HCT116 (cell line): ENCODE results near the gene ATP13A3.

Experiments
- EZH2 ChIP-seq: fragments of 200-600 bp; sonication (generic); IDR thresholded peaks from 2 replicates; pipeline ENCODE4 v1.6.1; 2017; ENCODE audit warnings: antibody characterized with exemption, mixed run types
- EZH2phosphoT487 ChIP-seq: fragments of 200-600 bp; IDR thresholded peaks from 2 replicates; pipeline ENCODE4 v1.6.1; 2018; ENCODE audit warnings: antibody characterized with exemption, borderline replicate concordance
- JUND ChIP-seq: IDR thresholded peaks from 2 replicates; pipeline ENCODE4 v1.6.1; 2012
- POLR2A ChIP-seq: IDR thresholded peaks from 2 replicates; pipeline ENCODE4 v1.7.0; 2011; ENCODE audit warnings: borderline replicate concordance; ENCODE audit not compliant: insufficient read depth, insufficient read length; ENCODE audit errors: extremely low read depth
- POLR2AphosphoS5 ChIP-seq: IDR thresholded peaks from 2 replicates; pipeline ENCODE4 v1.6.1; 2011; ENCODE audit warnings: mild to moderate bottlenecking, low read depth, low read length, moderate library complexity
- RAD21 ChIP-seq: IDR thresholded peaks from 2 replicates; pipeline ENCODE4 v1.6.1; 2012; ENCODE audit warnings: low read depth, mild to moderate bottlenecking
- SIN3A ChIP-seq: IDR thresholded peaks from 2 replicates; pipeline ENCODE4 v1.6.1; 2012; ENCODE audit warnings: low read depth
- SP1 ChIP-seq: IDR thresholded peaks from 2 replicates; pipeline ENCODE4 v1.6.1; 2012; ENCODE audit warnings: low read depth
- TCF7L2 ChIP-seq: IDR thresholded peaks from 2 replicates; pipeline ENCODE4 v1.7.0; 2011; ENCODE audit warnings: borderline replicate concordance, inconsistent platforms; ENCODE audit not compliant: insufficient read depth, insufficient read length; ENCODE audit errors: extremely low read depth
- YY1 ChIP-seq: IDR thresholded peaks from 2 replicates; pipeline ENCODE4 v1.6.1; 2011; ENCODE audit warnings: low read length, low read depth, moderate library complexity, mild to moderate bottlenecking; ENCODE audit not compliant: insufficient replicate concordance; ENCODE audit errors: extremely low read depth
- ZNF274 ChIP-seq: fragments of 200-500 bp; sonication (Bioruptor generic); IDR thresholded peaks from 2 replicates; pipeline ENCODE4 v1.6.1; 2014; ENCODE audit warnings: mild to moderate bottlenecking, low read depth, low read length, inconsistent platforms
- TF ChIP-seq, protein P1 (sequence below), 3 experiments: fragments of 200-600 bp in 1 of 3; sonication (generic) in 1 of 3; IDR thresholded peaks in 2 of 3; conservative IDR thresholded peaks in 1 of 3; 2 replicates each; pipeline ENCODE4 v1.5.1; 2012 to 2017; ENCODE audit warnings: low read depth in 2 of 3, low read length in 2 of 3, antibody characterized with exemption in 1 of 3, borderline replicate concordance in 1 of 3, control low read depth in 1 of 3, mild to moderate bottlenecking in 1 of 3, mixed read lengths in 1 of 3, mixed run types in 1 of 3, moderate library complexity in 1 of 3; ENCODE audit not compliant: insufficient read depth in 1 of 3
- TF ChIP-seq, protein P2 (sequence below): IDR thresholded peaks from 2 replicates; pipeline ENCODE4 v1.6.1; 2012; ENCODE audit warnings: low read depth
- TF ChIP-seq, protein P3 (sequence below): IDR thresholded peaks from 2 replicates; pipeline ENCODE4 v1.6.1; 2012

- TF ChIP-seq SP1, result no peak
- TF ChIP-seq, protein P1, sequence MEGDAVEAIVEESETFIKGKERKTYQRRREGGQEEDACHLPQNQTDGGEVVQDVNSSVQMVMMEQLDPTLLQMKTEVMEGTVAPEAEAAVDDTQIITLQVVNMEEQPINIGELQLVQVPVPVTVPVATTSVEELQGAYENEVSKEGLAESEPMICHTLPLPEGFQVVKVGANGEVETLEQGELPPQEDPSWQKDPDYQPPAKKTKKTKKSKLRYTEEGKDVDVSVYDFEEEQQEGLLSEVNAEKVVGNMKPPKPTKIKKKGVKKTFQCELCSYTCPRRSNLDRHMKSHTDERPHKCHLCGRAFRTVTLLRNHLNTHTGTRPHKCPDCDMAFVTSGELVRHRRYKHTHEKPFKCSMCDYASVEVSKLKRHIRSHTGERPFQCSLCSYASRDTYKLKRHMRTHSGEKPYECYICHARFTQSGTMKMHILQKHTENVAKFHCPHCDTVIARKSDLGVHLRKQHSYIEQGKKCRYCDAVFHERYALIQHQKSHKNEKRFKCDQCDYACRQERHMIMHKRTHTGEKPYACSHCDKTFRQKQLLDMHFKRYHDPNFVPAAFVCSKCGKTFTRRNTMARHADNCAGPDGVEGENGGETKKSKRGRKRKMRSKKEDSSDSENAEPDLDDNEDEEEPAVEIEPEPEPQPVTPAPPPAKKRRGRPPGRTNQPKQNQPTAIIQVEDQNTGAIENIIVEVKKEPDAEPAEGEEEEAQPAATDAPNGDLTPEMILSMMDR (IDR thresholded peaks at IDR 0.05 in 2 of 3, conservative IDR thresholded peaks at IDR 0.05 in 1 of 3; ENCODE audit: borderline replicate concordance in 1 of 3, insufficient read depth in 1 of 3, low read depth in 2 of 3, low read length in 2 of 3), result peak; percentile 50 to 81 (median 64)
- TF ChIP-seq JUND, result no peak
- no peak for TF ChIP-seq TCF7L2
- TF ChIP-seq, protein P2, sequence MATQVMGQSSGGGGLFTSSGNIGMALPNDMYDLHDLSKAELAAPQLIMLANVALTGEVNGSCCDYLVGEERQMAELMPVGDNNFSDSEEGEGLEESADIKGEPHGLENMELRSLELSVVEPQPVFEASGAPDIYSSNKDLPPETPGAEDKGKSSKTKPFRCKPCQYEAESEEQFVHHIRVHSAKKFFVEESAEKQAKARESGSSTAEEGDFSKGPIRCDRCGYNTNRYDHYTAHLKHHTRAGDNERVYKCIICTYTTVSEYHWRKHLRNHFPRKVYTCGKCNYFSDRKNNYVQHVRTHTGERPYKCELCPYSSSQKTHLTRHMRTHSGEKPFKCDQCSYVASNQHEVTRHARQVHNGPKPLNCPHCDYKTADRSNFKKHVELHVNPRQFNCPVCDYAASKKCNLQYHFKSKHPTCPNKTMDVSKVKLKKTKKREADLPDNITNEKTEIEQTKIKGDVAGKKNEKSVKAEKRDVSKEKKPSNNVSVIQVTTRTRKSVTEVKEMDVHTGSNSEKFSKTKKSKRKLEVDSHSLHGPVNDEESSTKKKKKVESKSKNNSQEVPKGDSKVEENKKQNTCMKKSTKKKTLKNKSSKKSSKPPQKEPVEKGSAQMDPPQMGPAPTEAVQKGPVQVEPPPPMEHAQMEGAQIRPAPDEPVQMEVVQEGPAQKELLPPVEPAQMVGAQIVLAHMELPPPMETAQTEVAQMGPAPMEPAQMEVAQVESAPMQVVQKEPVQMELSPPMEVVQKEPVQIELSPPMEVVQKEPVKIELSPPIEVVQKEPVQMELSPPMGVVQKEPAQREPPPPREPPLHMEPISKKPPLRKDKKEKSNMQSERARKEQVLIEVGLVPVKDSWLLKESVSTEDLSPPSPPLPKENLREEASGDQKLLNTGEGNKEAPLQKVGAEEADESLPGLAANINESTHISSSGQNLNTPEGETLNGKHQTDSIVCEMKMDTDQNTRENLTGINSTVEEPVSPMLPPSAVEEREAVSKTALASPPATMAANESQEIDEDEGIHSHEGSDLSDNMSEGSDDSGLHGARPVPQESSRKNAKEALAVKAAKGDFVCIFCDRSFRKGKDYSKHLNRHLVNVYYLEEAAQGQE, result no peak
- no peak for TF ChIP-seq POLR2A
- TF ChIP-seq, protein P3, sequence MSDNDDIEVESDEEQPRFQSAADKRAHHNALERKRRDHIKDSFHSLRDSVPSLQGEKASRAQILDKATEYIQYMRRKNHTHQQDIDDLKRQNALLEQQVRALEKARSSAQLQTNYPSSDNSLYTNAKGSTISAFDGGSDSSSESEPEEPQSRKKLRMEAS, result no peak
- TF ChIP-seq SIN3A, result no peak
- no peak for TF ChIP-seq ZNF274
- TF ChIP-seq POLR2AphosphoS5, result no peak
- peak; percentile 74 for TF ChIP-seq RAD21
- TF ChIP-seq YY1, result peak; percentile 11
- TF ChIP-seq EZH2, result no peak
- no peak for TF ChIP-seq EZH2phosphoT487
Measured at GRCh38 chr3:194404365-194405140, 82.2 kb downstream of the ATP13A3 start.
